CD4-positive, alpha-beta T cell (primary cell): ENCODE data around the gene HTT-AS. TPM values are rescaled to one million over a fixed set of nuclear protein-coding genes. Genes with fewer than 3 reads are reported as not detected.

ENCODE experiments used
- ATAC-seq: fragments of 200-7000 bp; cut with Tn5 transposase; one replicate; pipeline ENCODE4 v1.10.0; 2022; ENCODE audit warnings: mild to moderate bottlenecking; ENCODE audit not compliant: poor library complexity
- CTCF ChIA-PET: fragments of 350-600 bp; sonication (Branson Sonifier 250); formaldehyde crosslinking; loops from one replicate; lab custom pipeline; 2021; ENCODE audit warnings: antibody characterized with exemption, inconsistent platforms; lab: Charles Lee
- POLR2A ChIA-PET: fragments of 350-600 bp; sonication (Branson Sonifier 250); formaldehyde crosslinking; loops from one replicate; lab custom pipeline; 2021; ENCODE audit warnings: antibody characterized with exemption, inconsistent platforms; lab: Charles Lee
- DNase-seq, 14 experiments: peaks; one replicate each; pipeline ENCODE4 v3.0.0-alpha.2; 2013 to 2020; ENCODE audit warnings: mixed read lengths in 2 of 14
- H3K27ac ChIP-seq, 2 donors: one replicate each; pipeline versions ENCODE4 v1.5.1 to v1.7.0; 2013; ENCODE audit warnings: low read length in 2 of 2, low read depth in 1 of 2, mild to moderate bottlenecking in 1 of 2
- H3K27me3 ChIP-seq, 2 experiments: 1 replicate in 1 of 2; 2 replicates in 1 of 2; pipeline versions ENCODE4 v1.6.1 to v1.7.0; 2013; ENCODE audit warnings: low read length in 2 of 2, control low read depth in 1 of 2, mild to moderate bottlenecking in 1 of 2, moderate library complexity in 1 of 2; ENCODE audit not compliant: insufficient read depth in 2 of 2, control insufficient read depth in 1 of 2
- H3K36me3 ChIP-seq: one replicate; pipeline ENCODE4 v1.6.1; 2013; ENCODE audit warnings: low read length, control low read depth; ENCODE audit not compliant: insufficient read depth
- H3K4me1 ChIP-seq: one replicate; pipeline ENCODE4 v1.6.1; 2013; ENCODE audit warnings: low read length, control low read depth; ENCODE audit not compliant: insufficient read depth
- H3K4me3 ChIP-seq: one replicate; pipeline ENCODE4 v1.5.1; 2013; ENCODE audit warnings: mild to moderate bottlenecking, low read length, moderate library complexity
- H3K9me3 ChIP-seq, 2 experiments: 1 replicate in 1 of 2; 2 replicates in 1 of 2; pipeline versions ENCODE4 v1.6.1 to v1.7.0; 2013; ENCODE audit warnings: low read length in 2 of 2, mild to moderate bottlenecking in 2 of 2, control low read depth in 1 of 2, moderate library complexity in 1 of 2; ENCODE audit not compliant: control insufficient read depth in 1 of 2, insufficient read depth in 1 of 2
- H3K27ac Mint-ChIP-seq: one replicate; pipeline ENCODE4 v1.8.0; 2020; ENCODE audit warnings: mixed read lengths
- H3K27me3 Mint-ChIP-seq: one replicate; pipeline ENCODE4 v1.8.0; 2021; ENCODE audit warnings: mixed read lengths
- H3K36me3 Mint-ChIP-seq: one replicate; pipeline ENCODE4 v1.8.0; 2021; ENCODE audit warnings: low read depth, mixed read lengths
- H3K4me1 Mint-ChIP-seq: one replicate; pipeline ENCODE4 v1.8.0; 2021; ENCODE audit warnings: low read depth, mixed read lengths
- H3K4me3 Mint-ChIP-seq: one replicate; pipeline ENCODE4 v1.8.0; 2020; ENCODE audit warnings: mild to moderate bottlenecking, mixed read lengths
- H3K9me3 Mint-ChIP-seq: one replicate; pipeline ENCODE4 v1.8.0; 2020; ENCODE audit warnings: mixed read lengths
- intact Hi-C, 2 experiments: fragments of 100-400 bp; cut with DNase I in 1 of 2; cut with micrococcal nuclease in 1 of 2; formaldehyde crosslinking; loops; one replicate each; pipeline versions ENCODE4 v1.15.1 to v1.9.0; 2023 to 2025; cut with DNase I, micrococcal nuclease
- total RNA-seq, 174 experiments: library from RNA in 2 of 174; stranded (reverse) in 2 of 174; gene quantifications; one replicate each; pipeline ENCODE4 v1.2.3 and lab custom pipeline; 2021 to 2026
- TF ChIP-seq, protein P1 (sequence below): fragments of 200-600 bp; IDR thresholded peaks from one replicate; pipeline ENCODE4 v1.8.0; 2022; ENCODE audit warnings: antibody characterized with exemption, mild to moderate bottlenecking

The HTT-AS gene
- total RNA-seq, 2 experiments from 2014 or later, result not detected

DNA sequence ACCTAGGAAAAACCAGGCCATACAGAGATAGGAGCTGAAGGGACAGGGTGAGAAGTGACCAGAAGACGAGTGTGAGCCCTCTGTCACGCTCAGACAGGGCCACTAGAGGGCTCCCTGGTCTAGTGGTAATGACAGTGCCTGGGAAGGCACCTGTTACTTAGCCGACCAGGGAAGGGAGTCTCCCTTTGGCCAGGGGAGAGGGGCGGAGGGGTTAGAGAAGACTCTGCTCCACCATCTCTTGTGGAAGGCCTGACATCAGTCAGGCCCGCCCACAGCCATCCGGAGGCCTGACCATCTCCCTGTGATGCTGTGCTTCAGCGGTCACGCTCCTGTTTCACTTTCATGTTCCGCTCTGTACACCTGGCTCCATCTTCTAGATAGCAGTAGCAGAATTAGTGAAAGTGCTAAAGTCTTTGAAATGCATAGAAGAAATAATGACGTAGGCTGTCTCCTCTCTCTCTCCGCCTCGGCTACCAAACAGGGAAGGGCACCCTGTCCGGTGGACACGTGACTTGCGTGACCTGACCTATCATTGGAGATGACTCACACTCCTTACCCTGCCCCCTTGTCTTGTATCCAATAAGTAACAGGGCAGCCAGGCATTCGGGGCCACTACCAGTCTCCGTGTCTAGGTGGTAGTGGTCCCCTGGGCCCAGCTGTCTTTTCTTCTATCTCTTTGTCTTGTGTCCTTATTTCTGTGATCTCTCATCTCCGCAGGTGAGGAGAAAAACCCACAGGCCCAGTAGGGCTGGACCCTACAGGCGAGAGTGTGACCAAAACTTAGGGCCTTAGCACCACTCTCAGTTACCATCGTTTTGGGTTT lies 26.7 kb downstream of the HTT-AS start:
- peak overlapping the region; percentile 57 for H3K4me3 ChIP-seq
- Mint-ChIP-seq H3K4me3 (peak overlapping the region; percentile 86), H3K27ac (peak overlapping the region; percentile 68), H3K36me3 (peaks cover 3% of the 10 kb centered on the region), H3K9me3 (peaks cover 3% of the 10 kb centered on the region), H3K27me3 (no peaks in the 10 kb centered on the region), H3K4me1 (peaks cover 35% of the 10 kb centered on the region)
- CTCF ChIA-PET, result interaction anchor here (1.2 to 1.3 kb wide), 2 partner anchors 10 to 11 kb away, joined by 3 to 5 read pairs; no protein-coding TSS in a partner anchor
- ATAC-seq (peak; percentile 59), DNase-seq (peak; percentile 31 to 90 (median 55))
- POLR2A ChIA-PET, result no interaction called here
- H3K9me3 ChIP-seq, result peaks cover 0 to 5% of the 10 kb centered on the region in 2 experiments
- H3K27ac ChIP-seq, result peak overlapping the region in 1 of 2 donors; percentile 45
- H3K36me3 ChIP-seq, result no peaks in the 10 kb centered on the region
- intact Hi-C loops, result loop anchor here (2.0 to 5.0 kb wide), 4 partner anchors 25 to 835 kb away; partner anchors contain the start of genes HTT (in 1 of the 2), HTT-AS (in 1 of the 2) and TNIP2 (in 1 of the 2)
- peaks cover 41% of the 10 kb centered on the region for H3K4me1 ChIP-seq
- TF ChIP-seq, protein P1, sequence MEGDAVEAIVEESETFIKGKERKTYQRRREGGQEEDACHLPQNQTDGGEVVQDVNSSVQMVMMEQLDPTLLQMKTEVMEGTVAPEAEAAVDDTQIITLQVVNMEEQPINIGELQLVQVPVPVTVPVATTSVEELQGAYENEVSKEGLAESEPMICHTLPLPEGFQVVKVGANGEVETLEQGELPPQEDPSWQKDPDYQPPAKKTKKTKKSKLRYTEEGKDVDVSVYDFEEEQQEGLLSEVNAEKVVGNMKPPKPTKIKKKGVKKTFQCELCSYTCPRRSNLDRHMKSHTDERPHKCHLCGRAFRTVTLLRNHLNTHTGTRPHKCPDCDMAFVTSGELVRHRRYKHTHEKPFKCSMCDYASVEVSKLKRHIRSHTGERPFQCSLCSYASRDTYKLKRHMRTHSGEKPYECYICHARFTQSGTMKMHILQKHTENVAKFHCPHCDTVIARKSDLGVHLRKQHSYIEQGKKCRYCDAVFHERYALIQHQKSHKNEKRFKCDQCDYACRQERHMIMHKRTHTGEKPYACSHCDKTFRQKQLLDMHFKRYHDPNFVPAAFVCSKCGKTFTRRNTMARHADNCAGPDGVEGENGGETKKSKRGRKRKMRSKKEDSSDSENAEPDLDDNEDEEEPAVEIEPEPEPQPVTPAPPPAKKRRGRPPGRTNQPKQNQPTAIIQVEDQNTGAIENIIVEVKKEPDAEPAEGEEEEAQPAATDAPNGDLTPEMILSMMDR, result peak; percentile 76
- H3K27me3 ChIP-seq, result no peaks in the 10 kb centered on the region

DNA sequence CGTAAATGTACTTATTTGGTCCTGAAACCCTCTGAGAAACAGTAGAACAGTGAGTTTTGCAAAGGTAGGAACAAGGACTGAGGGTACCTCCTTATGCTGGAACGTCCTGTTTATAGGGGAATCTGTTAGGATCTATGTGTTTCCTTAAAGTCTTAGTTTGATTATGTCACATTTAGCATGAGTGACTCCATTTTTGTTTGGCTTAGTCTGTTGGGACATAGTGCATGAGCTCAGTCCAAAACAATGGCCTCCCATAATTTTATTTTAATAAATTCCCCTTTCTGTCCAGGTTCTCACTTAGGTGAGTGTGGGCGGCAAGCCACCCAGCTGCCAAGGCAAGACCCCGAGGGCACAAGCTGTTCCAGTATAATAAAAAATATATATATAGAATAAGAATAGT lies 27.7 kb downstream of the HTT-AS start:
- Mint-ChIP-seq H3K36me3 (peaks cover 3% of the 10 kb centered on the region), H3K9me3 (peaks cover 3% of the 10 kb centered on the region), H3K4me3 (peak overlapping the region; percentile 66), H3K4me1 (peaks cover 44% of the 10 kb centered on the region), H3K27me3 (no peaks in the 10 kb centered on the region), H3K27ac (no peak overlapping the region)
- POLR2A ChIA-PET, result no interaction called here
- peaks cover 52% of the 10 kb centered on the region for H3K4me1 ChIP-seq
- intact Hi-C loops, result loop anchor here (2.0 to 5.0 kb wide), 3 partner anchors 28 to 836 kb away; partner anchors contain the start of genes HTT (in 1 of the 2), HTT-AS (in 1 of the 2) and TNIP2 (in 1 of the 2)
- CTCF ChIA-PET, result interaction anchor here (1.2 to 1.3 kb wide), 2 partner anchors 9 to 10 kb away, joined by 3 to 5 read pairs; no protein-coding TSS in a partner anchor
- peaks cover 0 to 5% of the 10 kb centered on the region in 2 experiments for H3K9me3 ChIP-seq
- DNase-seq, result no peak
- H3K4me3 ChIP-seq, result no peak overlapping the region
- no peak overlapping the region for H3K27ac ChIP-seq
- H3K36me3 ChIP-seq, result no peaks in the 10 kb centered on the region
- ATAC-seq, result no peak
- H3K27me3 ChIP-seq, result no peaks in the 10 kb centered on the region
- TF ChIP-seq, protein P1, result no peak

DNA sequence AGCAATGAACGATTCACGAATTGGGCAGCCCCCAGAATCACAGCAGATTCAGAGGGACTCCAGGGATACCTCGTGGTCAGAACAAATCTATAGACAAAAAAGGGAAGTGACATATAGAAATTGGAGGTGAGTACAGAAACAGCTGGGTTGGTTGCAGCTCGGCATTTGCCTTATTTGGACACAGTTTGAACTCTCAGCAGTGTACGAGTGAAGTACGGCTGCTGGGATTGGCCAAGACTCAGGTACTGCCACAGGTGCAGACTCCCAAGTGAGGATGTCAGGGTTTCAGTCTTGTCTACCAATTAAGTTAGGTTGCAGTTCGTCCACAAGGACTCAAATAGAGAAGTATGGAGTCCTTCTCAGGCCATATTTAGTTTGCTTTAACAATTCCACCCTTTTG lies 28.2 kb downstream of the HTT-AS start:
- Mint-ChIP-seq H3K27me3 (no peaks in the 10 kb centered on the region), H3K4me1 (peaks cover 49% of the 10 kb centered on the region), H3K9me3 (peaks cover 3% of the 10 kb centered on the region), H3K4me3 (no peak overlapping the region), H3K27ac (peak overlapping the region; percentile 83), H3K36me3 (peaks cover 3% of the 10 kb centered on the region)
- Histone ChIP-seq H3K36me3 (no peaks in the 10 kb centered on the region), H3K4me1 (peaks cover 56% of the 10 kb centered on the region), H3K4me3 (no peak overlapping the region), H3K27ac (no peak overlapping the region), H3K27me3 (no peaks in the 10 kb centered on the region), H3K9me3 (peaks cover 0 to 5% of the 10 kb centered on the region in 2 experiments)
- TF ChIP-seq, protein P1, result no peak
- DNase-seq (peak in 1 of 14 experiments; percentile 27), ATAC-seq (no peak)
- POLR2A ChIA-PET, result no interaction called here
- CTCF ChIA-PET, result interaction anchor here (1.3 kb wide), 1 partner anchor 8 kb away, joined by 5 read pairs; no protein-coding TSS in a partner anchor
- intact Hi-C loops, result loop anchor here (2.0 to 5.0 kb wide), 3 partner anchors 29 to 836 kb away; partner anchors contain the start of genes HTT (in 1 of the 2), HTT-AS (in 1 of the 2) and TNIP2 (in 1 of the 2)
